Activated T-cell treated with anti-CD3 and anti-CD28 coated beads for 24 hours (primary cell): ENCODE data around the gene IL21R.

ENCODE experiments used
- DNase-seq: peaks from one replicate; pipeline ENCODE4 v3.0.0-alpha.2; 2020; ENCODE audit warnings: low read depth

The IL21R gene

DNA sequence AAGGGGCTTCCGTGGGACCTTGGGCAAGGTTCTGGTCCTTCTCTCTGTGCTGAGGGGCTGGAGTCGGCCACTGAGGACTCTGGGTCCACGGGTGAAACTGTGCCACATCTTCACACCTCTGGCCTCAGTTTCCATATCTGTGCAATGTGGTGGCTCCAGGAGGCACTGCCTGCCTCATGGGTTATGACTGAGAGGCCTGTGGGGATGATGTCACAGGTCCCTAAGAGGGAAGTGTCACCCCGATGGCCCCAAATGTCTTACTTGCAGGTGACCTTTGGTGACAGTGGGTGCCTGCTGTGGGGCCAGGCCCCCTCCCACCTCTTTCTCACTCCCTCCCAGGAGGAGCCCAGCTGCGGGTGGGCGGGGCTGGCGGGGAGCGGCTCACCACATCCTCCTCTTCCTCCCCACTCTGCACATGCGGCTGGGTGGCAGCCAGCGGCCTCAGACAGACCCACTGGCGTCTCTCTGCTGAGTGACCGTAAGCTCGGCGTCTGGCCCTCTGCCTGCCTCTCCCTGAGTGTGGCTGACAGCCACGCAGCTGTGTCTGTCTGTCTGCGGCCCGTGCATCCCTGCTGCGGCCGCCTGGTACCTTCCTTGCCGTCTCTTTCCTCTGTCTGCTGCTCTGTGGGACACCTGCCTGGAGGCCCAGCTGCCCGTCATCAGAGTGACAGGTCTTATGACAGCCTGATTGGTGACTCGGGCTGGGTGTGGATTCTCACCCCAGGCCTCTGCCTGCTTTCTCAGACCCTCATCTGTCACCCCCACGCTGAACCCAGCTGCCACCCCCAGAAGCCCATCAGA lies at the start of gene IL21R:
IL21R (plus strand) TSS at position 407 of the 801 bp plus-strand sequence. CDS start 27,898 bp downstream, outside the sequence.
- peak; percentile 78 for DNase-seq

DNA sequence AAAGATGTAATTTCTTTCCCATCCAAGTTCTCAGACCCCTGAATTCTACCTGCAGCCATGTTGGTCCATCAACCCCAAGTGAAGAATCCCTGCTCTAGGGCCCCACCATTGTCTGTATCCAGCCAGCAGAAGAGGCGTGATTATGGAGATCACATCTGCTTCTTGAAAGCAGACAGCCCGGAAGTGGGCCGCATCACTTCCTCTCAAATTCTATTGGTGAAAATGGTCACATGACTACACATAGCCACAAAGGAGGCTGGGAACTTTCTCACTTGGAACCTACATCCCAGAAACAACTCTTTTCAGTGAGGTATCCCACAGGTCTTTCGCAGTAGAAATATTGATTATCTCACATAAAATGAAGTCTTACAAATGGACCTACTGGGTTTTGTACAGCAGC lies 48.1 kb upstream of the IL21R start:
- DNase-seq = no peak

DNA sequence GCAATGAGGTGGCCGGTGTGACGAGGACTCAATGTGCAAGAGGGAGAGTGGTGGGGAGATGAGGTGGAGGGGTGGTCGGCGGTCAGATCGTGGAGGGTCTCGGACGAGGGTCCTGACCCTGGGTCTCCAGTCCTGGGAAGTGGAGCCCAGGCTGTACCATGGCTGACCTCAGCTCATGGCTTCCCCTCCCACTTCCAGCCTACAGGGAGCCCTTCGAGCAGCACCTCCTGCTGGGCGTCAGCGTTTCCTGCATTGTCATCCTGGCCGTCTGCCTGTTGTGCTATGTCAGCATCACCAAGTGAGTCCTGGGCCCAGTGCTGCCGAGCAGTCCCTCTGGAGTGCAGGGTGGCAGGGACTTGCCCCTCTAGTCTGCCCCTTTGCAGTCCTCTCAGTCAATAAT lies 46.4 kb upstream of the IL21R start:
- DNase-seq = no peak

DNA sequence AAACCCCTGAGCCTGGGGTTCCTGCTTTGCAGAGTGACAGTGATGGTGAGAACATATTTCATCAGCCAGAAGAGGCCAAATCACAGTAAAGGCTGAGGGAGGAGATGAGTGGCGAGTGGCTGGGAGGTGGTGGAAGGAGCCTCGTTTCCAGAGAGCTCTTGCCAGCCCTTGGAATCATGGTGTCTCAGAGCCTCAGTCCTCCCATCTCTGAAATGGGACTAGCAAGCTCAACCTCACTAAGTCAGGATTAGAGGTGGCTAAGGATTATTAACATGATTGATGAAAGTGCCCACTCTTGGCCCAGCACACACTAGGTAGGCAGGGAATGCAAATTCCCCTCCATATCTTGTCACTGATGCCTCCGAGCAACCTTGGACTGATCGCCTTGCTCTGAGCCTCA lies 45.2 kb upstream of the IL21R start:
- no peak for DNase-seq

DNA sequence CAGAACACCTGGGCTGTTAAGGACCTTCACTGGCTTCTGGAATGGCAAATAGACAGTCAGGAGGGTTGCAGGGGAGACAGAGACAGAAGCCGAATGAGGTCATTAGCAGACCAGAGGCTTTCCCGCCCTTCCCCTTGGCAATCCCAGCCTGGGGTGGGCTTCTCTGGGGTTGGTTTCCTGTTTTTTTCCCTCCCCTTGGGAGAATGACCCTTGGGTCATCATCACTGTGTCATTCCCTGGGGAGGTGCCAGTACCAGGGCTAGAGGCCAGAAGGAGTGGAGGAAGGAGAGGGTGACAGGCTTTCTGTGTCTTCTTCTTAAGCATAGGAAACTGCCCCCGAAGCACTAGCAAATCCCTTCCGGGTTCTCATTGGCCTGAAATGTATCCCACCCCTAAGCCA lies 42.9 kb upstream of the IL21R start:
- no peak for DNase-seq

DNA sequence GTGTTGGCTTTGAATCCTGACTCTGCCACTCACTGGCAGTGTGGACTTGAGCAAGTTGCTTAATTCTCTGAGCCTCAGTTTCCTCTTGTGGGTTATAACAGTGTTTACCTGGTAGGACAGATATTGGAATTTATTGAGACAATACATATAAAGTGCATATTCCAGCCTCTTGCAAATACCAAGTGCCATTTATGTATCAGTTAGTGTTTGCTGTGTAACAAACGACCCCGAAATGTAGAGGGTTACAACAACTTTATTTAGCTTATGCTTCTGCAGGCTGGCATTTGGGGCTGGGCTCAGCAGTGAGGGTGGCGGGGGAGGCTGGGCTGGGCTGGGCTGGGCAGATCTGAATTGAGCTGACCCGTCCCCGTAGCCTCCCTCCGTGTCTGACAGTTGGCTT lies 42.4 kb upstream of the IL21R start:
- DNase-seq = no peak

DNA sequence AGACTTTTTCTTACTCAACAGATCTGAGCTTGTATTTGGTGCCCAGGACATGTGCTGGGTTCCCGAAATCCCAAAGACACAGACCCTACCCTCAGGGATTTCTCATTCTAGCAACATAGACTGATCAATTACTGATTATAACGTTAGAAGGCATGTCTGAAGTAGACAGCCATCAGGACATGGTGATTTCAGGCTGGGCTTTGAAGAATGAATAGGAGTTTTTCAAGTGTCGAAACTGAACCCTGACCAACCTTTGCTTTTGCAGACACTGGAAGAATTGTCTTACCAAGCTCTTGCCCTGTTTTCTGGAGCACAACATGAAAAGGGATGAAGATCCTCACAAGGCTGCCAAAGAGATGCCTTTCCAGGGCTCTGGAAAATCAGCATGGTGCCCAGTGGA lies 40.0 kb upstream of the IL21R start:
- no peak for DNase-seq

DNA sequence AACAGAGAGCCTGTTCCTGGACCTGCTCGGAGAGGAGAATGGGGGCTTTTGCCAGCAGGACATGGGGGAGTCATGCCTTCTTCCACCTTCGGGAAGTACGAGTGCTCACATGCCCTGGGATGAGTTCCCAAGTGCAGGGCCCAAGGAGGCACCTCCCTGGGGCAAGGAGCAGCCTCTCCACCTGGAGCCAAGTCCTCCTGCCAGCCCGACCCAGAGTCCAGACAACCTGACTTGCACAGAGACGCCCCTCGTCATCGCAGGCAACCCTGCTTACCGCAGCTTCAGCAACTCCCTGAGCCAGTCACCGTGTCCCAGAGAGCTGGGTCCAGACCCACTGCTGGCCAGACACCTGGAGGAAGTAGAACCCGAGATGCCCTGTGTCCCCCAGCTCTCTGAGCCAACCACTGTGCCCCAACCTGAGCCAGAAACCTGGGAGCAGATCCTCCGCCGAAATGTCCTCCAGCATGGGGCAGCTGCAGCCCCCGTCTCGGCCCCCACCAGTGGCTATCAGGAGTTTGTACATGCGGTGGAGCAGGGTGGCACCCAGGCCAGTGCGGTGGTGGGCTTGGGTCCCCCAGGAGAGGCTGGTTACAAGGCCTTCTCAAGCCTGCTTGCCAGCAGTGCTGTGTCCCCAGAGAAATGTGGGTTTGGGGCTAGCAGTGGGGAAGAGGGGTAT lies 39.3 kb upstream of the IL21R start:
- DNase-seq = no peak

DNA sequence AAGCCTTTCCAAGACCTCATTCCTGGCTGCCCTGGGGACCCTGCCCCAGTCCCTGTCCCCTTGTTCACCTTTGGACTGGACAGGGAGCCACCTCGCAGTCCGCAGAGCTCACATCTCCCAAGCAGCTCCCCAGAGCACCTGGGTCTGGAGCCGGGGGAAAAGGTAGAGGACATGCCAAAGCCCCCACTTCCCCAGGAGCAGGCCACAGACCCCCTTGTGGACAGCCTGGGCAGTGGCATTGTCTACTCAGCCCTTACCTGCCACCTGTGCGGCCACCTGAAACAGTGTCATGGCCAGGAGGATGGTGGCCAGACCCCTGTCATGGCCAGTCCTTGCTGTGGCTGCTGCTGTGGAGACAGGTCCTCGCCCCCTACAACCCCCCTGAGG lies 38.7 kb upstream of the IL21R start:
- no peak for DNase-seq

DNA sequence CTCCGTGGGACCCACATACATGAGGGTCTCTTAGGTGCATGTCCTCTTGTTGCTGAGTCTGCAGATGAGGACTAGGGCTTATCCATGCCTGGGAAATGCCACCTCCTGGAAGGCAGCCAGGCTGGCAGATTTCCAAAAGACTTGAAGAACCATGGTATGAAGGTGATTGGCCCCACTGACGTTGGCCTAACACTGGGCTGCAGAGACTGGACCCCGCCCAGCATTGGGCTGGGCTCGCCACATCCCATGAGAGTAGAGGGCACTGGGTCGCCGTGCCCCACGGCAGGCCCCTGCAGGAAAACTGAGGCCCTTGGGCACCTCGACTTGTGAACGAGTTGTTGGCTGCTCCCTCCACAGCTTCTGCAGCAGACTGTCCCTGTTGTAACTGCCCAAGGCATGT lies 38.2 kb upstream of the IL21R start:
- DNase-seq = no peak

DNA sequence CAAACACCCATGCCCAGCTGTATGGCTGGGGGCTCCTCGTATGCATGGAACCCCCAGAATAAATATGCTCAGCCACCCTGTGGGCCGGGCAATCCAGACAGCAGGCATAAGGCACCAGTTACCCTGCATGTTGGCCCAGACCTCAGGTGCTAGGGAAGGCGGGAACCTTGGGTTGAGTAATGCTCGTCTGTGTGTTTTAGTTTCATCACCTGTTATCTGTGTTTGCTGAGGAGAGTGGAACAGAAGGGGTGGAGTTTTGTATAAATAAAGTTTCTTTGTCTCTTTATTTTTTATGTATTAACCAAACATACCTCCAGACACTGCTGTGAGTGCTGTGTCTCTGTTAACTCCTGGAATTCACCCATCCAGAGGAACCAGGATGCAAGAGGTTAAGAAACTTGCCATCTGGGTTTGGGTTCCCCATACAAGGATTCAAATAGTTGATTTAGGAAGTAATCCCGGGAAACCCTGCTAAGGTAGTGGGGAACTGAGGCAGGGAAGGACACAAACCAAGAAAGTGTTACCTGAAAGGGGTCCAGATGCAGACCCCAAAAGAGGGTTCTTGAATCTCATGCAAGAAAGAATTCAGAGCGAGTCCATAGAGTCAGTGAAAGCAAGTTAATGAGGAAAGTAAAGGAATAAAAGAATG lies 37.4 kb upstream of the IL21R start:
- no peak for DNase-seq

DNA sequence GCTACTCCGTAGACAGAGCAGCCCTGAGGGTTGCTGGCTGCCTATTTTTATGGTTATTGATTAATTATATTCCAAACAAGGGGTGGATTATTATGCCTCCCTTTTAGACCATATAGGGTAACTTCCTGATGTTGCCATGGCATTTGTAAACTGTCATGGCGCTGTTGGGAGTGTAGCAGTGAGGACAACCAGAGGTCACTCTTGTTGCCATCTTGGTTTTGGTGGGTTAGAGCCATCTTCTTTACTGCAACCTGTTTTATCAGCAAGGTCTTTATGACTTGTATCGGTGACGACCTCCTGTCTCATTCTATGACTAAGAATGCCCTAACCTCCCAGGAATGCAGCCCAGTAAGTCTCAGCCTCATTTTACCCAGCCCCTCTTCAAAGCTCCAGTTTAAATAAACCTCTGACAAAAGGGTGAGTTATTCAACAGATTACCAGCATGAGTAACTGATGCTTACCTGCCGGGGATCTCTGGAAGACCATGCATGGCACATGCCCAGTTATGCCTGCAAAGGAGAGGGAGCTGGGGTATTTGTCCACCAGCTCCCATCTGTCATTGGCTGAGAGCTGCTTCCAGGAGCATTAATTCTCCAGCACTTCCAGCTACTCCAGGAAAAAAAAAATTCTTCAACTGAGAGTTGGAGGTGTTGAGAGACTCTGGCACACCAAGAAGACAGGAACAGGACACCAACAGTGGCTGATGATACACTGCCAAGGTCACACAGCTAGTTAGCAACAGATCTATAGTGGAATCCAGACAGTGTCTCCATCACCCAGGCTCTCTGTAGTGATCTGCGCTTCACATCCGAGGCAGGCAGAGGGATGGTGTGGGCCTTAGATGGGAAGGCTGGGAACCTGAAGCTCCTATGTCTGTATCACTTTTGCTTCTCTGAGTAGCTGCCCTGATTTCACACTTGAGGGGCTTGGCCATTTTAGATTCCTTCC lies 36.6 kb upstream of the IL21R start:
- DNase-seq = no peak

DNA sequence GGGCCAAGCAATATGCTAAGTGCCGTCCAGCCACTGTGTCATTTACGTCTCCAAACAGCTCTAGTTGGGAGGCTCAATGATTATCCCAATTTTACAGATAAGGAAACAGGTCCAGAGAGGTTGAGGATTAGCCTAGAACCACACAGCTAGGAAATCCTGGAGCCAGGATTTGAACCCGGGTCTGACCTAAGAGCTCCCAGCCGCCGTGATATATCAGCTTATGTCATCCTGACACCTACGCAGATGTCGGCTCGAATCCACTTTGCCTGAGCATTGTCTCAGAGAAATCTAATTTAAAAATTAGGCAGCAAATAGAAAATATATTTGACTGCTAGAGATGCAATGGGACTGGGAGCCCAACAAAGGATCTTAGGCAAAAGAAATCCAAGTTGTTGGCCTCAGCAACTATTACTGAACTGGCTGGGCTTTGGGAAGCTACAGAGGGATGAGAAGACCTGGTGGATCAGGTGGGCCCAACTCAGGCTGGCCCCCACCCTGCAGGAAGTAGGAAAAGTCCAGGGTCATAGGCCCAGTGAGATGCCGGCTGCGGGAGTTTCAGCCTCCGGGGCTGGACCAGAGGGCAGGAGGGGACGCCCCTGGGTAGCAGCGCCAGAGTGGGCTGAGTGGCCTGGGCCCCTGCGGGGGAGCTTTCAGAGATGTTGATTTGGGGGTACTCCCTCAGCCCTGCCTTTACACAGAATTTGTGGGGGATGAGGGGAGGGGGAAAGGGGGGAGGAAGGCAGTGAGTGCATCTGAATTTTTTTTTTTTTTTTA lies 35.1 kb upstream of the IL21R start:
- no peak for DNase-seq

DNA sequence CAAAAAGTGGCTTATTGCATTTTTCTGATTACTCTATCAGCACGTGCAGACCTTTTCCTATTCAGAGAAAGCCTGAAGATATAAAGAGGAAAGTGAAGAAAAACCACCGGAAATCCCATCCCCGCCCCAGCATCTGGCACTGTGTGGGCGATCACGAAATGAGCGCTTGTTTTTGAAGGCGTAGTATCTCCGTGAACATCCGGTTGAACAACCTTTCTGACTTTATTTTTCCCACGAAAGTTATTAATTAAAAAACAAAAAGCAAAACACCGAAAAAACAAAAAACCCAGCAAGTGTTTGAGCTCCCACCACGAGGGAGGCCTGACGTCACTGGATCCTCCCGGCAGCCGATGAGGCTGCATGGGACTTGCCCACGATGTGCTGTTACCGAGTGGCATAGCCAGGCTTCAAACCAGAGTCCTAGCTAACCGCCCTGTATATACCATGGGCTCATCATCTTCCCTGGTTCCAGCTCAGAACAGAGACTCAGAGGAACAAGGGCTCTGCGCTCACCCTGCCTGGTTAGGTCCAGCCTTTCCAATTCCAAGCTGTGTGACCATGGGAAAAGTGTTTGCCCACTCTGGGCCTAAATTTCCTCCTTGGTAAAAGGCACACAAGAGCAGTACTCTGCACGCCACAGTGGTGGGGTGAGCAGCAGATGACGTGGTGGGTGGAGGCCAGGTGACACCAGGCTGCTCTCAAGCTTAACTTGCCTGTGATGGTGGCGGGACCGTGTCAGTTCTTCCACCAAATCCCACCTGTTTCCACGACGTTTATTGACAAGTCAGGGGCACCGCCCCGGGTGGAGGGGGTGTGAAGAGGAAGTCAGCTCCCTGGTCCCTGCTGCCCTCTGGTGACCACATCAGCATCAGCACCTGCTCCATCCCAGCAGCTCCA lies 34.3 kb upstream of the IL21R start:
- peak; percentile 86 for DNase-seq

DNA sequence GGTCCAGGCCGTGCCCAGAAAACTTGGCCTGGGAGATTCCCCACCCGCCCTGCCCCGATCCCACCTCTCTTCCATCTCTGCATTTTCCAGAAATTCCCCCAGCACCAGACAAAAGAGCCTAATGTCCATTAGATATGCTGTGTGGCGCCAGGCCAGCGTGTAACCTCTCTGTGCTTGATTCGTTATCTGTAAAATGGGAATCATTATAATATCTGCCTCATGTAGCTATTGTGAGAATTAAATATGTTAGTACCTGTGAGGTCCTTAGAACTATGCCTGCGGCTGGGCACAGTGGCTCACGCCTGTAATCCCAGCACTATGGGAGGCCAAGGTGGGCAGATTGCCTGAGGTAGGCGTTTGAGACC lies 33.6 kb upstream of the IL21R start:
- no peak for DNase-seq

DNA sequence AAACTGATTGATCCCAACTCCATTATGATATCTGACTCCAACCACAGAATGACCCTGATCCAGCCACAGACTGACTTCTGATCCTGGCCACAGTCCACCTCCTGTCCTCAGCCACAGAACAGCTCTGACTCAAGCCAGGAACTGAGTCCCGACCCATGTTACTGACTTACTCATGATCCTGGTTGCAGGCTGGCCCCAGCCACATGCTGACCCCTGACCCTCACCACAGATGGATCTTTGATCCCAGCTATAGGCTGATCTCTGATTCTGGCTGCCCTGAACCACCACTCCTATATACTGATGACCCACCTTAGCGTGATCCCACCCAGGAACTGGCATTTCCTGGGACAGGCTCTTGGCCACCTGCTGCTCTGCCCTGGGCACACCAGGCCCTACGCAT lies 32.2 kb upstream of the IL21R start:
- DNase-seq = no peak

DNA sequence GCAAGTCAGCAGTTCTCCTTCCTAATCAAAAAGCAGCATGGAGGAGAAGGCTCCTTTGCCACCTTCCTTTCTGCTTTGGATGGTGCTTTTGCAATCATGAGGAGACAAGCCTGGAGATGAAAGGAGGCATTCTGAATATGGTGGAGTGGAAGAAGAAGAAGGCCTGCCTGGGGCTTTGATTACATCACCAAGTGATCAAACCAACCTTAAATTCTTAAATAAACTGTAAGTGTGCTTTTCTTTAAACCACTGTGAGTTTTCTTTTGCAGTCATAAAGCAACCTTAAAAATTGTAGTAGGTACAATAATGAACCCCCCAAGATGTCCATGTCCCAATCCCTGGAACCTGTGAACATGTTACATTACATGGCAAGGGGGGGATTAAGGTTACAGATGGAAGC lies 31.7 kb upstream of the IL21R start:
- DNase-seq = no peak

DNA sequence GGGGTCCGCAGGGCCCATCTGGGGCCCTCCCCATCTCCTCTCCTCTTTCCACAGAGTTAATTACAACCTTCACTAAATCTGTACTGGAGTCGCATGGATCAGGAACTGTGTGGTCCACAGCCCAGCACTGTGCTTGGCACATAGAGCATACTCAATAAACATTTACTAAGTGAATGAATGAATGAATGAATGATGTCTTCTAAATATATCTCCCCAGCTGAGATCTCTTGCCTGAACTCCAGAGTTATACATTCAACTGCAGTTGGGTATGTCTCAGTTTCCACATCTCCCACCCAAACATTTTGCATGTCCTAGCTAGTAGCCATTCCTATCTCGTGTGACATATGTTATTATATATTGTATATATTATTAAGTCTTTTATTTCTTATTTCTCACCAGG lies 28.7 kb upstream of the IL21R start:
- DNase-seq = no peak

DNA sequence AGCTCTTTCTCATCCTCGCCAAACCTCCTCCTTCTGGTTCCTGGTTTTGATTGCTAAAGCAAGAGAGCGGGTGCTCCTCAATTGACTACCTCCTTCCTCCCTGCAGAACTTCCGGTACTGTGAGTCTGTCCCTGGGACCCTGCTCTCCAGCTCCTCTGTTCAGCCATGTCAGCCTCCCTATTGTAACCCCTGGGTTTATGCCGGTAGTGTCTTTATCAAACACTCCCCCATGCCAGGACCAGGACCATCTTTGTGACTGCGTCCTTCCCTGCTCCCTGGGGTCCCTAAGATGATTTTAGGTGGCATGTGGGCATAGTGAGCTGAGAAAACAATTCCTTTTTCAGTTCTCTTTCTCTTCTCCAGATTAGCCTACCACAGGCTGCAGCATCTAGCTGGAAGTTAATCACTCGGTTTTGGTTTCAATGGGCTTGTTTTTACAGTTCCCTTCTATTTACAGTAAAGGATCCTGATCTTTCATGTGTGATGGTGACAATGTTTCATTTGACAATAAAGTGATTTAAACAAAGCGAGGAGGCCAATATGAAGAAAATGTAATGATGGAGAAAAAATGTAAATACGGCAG lies 27.7 kb upstream of the IL21R start:
- DNase-seq = no peak

DNA sequence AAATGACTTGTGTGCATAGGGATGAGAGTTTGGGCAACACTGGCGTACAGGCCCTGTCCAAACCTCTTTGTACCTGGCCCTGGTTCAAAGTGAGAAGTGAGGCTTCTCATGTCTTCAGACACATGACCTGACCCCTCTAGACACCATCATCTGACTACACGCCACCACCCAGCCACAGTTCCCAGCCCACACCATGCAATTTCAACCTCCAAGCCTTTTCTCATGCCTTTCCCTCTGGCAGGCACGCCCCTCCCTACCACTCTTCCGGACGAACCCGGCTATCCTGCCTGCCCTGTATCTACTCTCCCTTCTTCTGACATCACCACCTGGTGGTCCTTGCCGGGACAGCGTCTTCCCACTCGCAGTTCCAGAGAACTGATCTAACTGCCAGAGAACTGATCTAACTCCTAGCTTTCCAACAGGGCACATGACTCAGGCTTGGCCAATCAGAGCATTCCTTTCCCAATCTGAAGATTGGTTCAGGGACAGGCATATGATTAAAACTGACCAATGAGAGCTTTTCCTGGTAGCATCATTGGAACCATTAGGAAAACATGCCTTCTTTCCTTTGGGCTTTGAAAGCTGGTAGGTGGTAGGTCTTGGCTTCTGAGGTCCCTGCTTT lies 27.1 kb upstream of the IL21R start:
- DNase-seq = peak; percentile 44
